ENCODE results near the gene RGPD6.
"Not testable (repeated sequence)": the region's sequence is repeated elsewhere in the genome, so short reads cannot be mapped to it uniquely, and the experiment has no call there.

DNA sequence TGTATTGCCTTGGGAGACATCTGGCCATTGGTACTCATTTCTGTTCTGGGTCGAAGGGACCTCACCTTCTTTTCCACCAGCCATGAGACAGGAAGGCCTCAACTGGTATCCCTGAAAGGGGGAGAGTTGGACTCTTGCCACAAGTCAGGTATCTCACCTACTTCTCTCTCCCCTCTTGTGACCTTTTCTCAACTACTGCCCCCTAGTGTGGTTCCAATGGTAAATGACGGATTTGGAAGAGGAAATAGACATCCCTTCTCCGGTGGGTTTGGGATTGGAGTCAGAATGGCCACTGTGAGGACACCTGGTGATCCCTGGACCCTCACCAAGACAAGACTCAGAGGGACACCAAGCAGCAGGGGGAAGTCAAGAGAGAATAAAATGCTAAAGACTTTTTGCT, 82.5 kb downstream of the RGPD6 start:
- not testable (repeated sequence) for TF ChIP-seq CTCF (conservative IDR thresholded peaks at IDR 0.05; ENCODE audit: low read length); EZH2phosphoT487 (IDR thresholded peaks at IDR 0.05; ENCODE audit: borderline replicate concordance)
